ENCODE results near the gene HTR4. TPM values are rescaled to one million over a fixed set of nuclear protein-coding genes. Genes with fewer than 3 reads are reported as not detected.

Gene HTR4
- total RNA-seq, 2 donors from 2014 or later: not detected

- TF ChIP-seq POLR2A (IDR thresholded peaks at IDR 0.05) (no peak), CTCF (IDR thresholded peaks at IDR 0.05) (no peak)
- no peak for DNase-seq
- Histone ChIP-seq H3K4me3 (no peak overlapping the region), H3K9me3 (no peaks in the 10 kb centered on the region), H3K27ac (no peak overlapping the region), H3K36me3 (replicated peaks in 1 of 2; ENCODE audit: insufficient read depth in 1 of 2, low read depth in 2 of 2) (no peaks in the 10 kb centered on the region), H3K4me1 (no peaks in the 10 kb centered on the region), H3K27me3 (no peaks in the 10 kb centered on the region)
- no peak for ATAC-seq
- intact Hi-C loops (cut with DNase I): no loop called here
Observed at GRCh38 chr5:148514344-148514743, 140.0 kb downstream of the HTR4 start.

- intact Hi-C loops (cut with DNase I): no loop called here
- Histone ChIP-seq H3K36me3 (replicated peaks in 1 of 2; ENCODE audit: insufficient read depth in 1 of 2, low read depth in 2 of 2) (no peaks in the 10 kb centered on the region), H3K4me1 (no peaks in the 10 kb centered on the region), H3K4me3 (no peak overlapping the region), H3K27me3 (no peaks in the 10 kb centered on the region), H3K27ac (no peak overlapping the region), H3K9me3 (no peaks in the 10 kb centered on the region)
- WGBS, 2 donors: 79 to 84% methylated on average over 9 of the region's 9 CpGs
- DNase-seq: no peak
- TF ChIP-seq POLR2A (IDR thresholded peaks at IDR 0.05) (no peak), CTCF (IDR thresholded peaks at IDR 0.05) (no peak)
- ATAC-seq: no peak
Observed at GRCh38 chr5:148512498-148512897, 141.8 kb downstream of the HTR4 start.

- no peaks in the 10 kb centered on the region for H3K4me1 ChIP-seq
- no peak overlapping the region for H3K4me3 ChIP-seq
- DNase-seq (no peak), ATAC-seq (no peak)
- 44 to 46% methylated on average over 1 of the region's 1 CpG for WGBS, 2 donors
- no peaks in the 10 kb centered on the region for H3K27me3 ChIP-seq
- TF ChIP-seq CTCF (IDR thresholded peaks at IDR 0.05) (no peak), POLR2A (IDR thresholded peaks at IDR 0.05) (no peak)
- no peaks in the 10 kb centered on the region for H3K36me3 ChIP-seq (replicated peaks in 1 of 2; ENCODE audit: insufficient read depth in 1 of 2, low read depth in 2 of 2)
- H3K27ac ChIP-seq: no peak overlapping the region
- no peaks in the 10 kb centered on the region for H3K9me3 ChIP-seq
- intact Hi-C loops (cut with DNase I): no loop called here
Observed at GRCh38 chr5:148511810-148512347, 142.4 kb downstream of the HTR4 start.

GRCh38 chr5:148509893-148510292 is 144.4 kb downstream of the HTR4 start:
- H3K27me3 ChIP-seq: no peaks in the 10 kb centered on the region
- peaks cover 0 to 5% (median 0%) of the 10 kb centered on the region in 3 donors for H3K9me3 ChIP-seq
- H3K4me3 ChIP-seq: no peak overlapping the region
- whole genome bisulfite sequencing, 2 donors: 69 to 94% methylated on average over 2 of the region's 2 CpGs
- no peaks in the 10 kb centered on the region for H3K36me3 ChIP-seq (replicated peaks in 1 of 2; ENCODE audit: insufficient read depth in 1 of 2, low read depth in 2 of 2)
- intact Hi-C loops (cut with DNase I): no loop called here
- H3K4me1 ChIP-seq: no peaks in the 10 kb centered on the region
- ATAC-seq: no peak
- TF ChIP-seq POLR2A (IDR thresholded peaks at IDR 0.05) (no peak), CTCF (IDR thresholded peaks at IDR 0.05) (no peak)
- DNase-seq: no peak
- no peak overlapping the region for H3K27ac ChIP-seq

GRCh38 chr5:148507648-148508047 is 146.7 kb downstream of the HTR4 start:
- intact Hi-C loops (cut with DNase I): no loop called here
- Histone ChIP-seq H3K27ac (no peak overlapping the region), H3K4me1 (no peaks in the 10 kb centered on the region), H3K9me3 (peaks cover 0 to 5% (median 0%) of the 10 kb centered on the region in 3 donors), H3K4me3 (no peak overlapping the region), H3K36me3 (replicated peaks in 1 of 2; ENCODE audit: insufficient read depth in 1 of 2, low read depth in 2 of 2) (no peaks in the 10 kb centered on the region), H3K27me3 (no peaks in the 10 kb centered on the region)
- no peak for TF ChIP-seq POLR2A (IDR thresholded peaks at IDR 0.05)
- TF ChIP-seq CTCF (IDR thresholded peaks at IDR 0.05): no peak
- DNase-seq (no peak), ATAC-seq (no peak)
- WGBS, 2 donors: 65% methylated on average over 3 of the region's 3 CpGs

All from body of pancreas (tissue), 4 donors.